Stomach (tissue), 9 donors: ENCODE measurements around the gene NOVA2. TPM values are rescaled to one million over a fixed set of nuclear protein-coding genes. Genes with fewer than 3 reads are reported as not detected.

ENCODE experiments used
- DNase-seq, 2 donors: peaks; one replicate each; pipeline versions ENCODE4 v3.0.0 to v3.0.0-alpha.2; 2013 to 2019
- H3K27ac ChIP-seq, 5 donors: fragments of 200-600 bp in 4 of 5; sonication (generic) in 4 of 5; one replicate each; pipeline ENCODE4 v1.5.1; 2013 to 2019; ENCODE audit warnings: mild to moderate bottlenecking in 1 of 5, moderate library complexity in 1 of 5
- H3K27me3 ChIP-seq, 3 donors: fragments of 200-600 bp; sonication (generic); one replicate each; pipeline ENCODE4 v1.5.1; 2017 to 2019; ENCODE audit warnings: mixed run types in 1 of 3
- H3K36me3 ChIP-seq, 4 donors: fragments of 200-600 bp; sonication (generic); 1 replicate in 3 of 4; 2 replicates in 1 of 4; pipeline ENCODE4 v1.5.1; 2016 to 2019
- H3K4me1 ChIP-seq, 4 donors: fragments of 200-600 bp; sonication (generic); one replicate each; pipeline ENCODE4 v1.5.1; 2016 to 2019
- H3K4me3 ChIP-seq, 4 donors: fragments of 200-600 bp; sonication (generic) in 3 of 4; one replicate each; pipeline ENCODE4 v1.5.1; 2016 to 2019; ENCODE audit warnings: mild to moderate bottlenecking in 1 of 4
- H3K9me3 ChIP-seq, 4 donors: fragments of 200-600 bp; sonication (generic); one replicate each; pipeline ENCODE4 v1.5.1; 2016 to 2019
- CTCF ChIP-seq, 7 experiments: fragments of 450-650 bp in 4 of 7; fragments of 200-600 bp in 3 of 7; sonication (generic) in 3 of 7; IDR thresholded peaks; one replicate each; pipeline ENCODE4 v1.5.1; 2016 to 2019; ENCODE audit warnings: antibody characterized with exemption in 7 of 7, control low read depth in 2 of 7, mild to moderate bottlenecking in 1 of 7
- EP300 ChIP-seq: sonication (generic); formaldehyde crosslinking; IDR thresholded peaks from one replicate; pipeline ENCODE4 v1.6.1; 2017; ENCODE audit warnings: antibody characterized with exemption
- POLR2A ChIP-seq, 4 donors: fragments of 450-650 bp; IDR thresholded peaks; one replicate each; pipeline ENCODE4 v1.6.1; 2016; ENCODE audit warnings: antibody characterized with exemption in 4 of 4, control low read depth in 2 of 4, mild to moderate bottlenecking in 1 of 4, moderate library complexity in 1 of 4
- POLR2AphosphoS5 ChIP-seq, 3 donors: sonication (generic); formaldehyde crosslinking; IDR thresholded peaks; one replicate each; pipeline ENCODE4 v1.6.1; 2016; ENCODE audit warnings: antibody characterized with exemption in 3 of 3
- WGBS, 5 donors: extraction: QIAGEN DNeasy Blood & Tissue Kit in 3 of 5; methylation state at CpG; one replicate each; pipeline versions ENCODE4 v1.1.5 to v1.1.7; 2013 to 2018; 5-methylcytosine and 5-hydroxymethylcytosine counted together
- intact Hi-C: fragments of 100-400 bp; cut with DNase I; formaldehyde crosslinking; loops from one replicate; pipeline ENCODE4 v1.15.1; 2023; ENCODE audit warnings: low total_unique reads
- polyA plus RNA-seq, 3 donors: library from polyadenylated mRNA; stranded (reverse); fragments of 200-250 nt; gene quantifications; one replicate each; pipeline ENCODE4 v1.2.3, GENCODE V29; 2013
- total RNA-seq, 5 donors: library from RNA; depleted of rRNA; stranded (reverse); fragments of >200 nt; gene quantifications; one replicate each; pipeline versions ENCODE4 v1.1.0 to v1.2.3, GENCODE V29; 2014 to 2016
- donor health status: healthy with polysubstance abuse.
- donor health status: Bipolar disorder and iron deficiency.
- donor health status: healthy.

NOVA2 gene
- total and polyA plus RNA-seq, 8 donors = 0.38 to 10.7 (median 1.3) TPM; not detected in 2

GRCh38 chr19:45990113-45990728 lies 16.6 kb upstream of the NOVA2 start:
- peaks cover 0 to 25% (median 5%) of the 10 kb centered on the region in 3 donors for H3K27me3 ChIP-seq
- TF ChIP-seq EP300 = no peak
- no peak for TF ChIP-seq POLR2A (IDR thresholded peaks at IDR 0.05)
- no peak for TF ChIP-seq CTCF (IDR thresholded peaks at IDR 0.05)
- no peak for TF ChIP-seq POLR2AphosphoS5 (IDR thresholded peaks at IDR 0.05)
- H3K36me3 ChIP-seq = no peaks in the 10 kb centered on the region
- intact Hi-C loops = no loop called here
- no peak for DNase-seq
- no peak overlapping the region for H3K4me3 ChIP-seq
- peaks cover 0 to 6% (median 3%) of the 10 kb centered on the region in 4 donors for H3K4me1 ChIP-seq
- H3K27ac ChIP-seq = no peak overlapping the region
- H3K9me3 ChIP-seq = no peaks in the 10 kb centered on the region
- 82 to 90% (median 87%) methylated on average over 12 of the region's 12 CpGs for WGBS, 5 donors

- no peak for DNase-seq
- Histone ChIP-seq H3K4me3 (no peak overlapping the region), H3K9me3 (no peaks in the 10 kb centered on the region), H3K27ac (no peak overlapping the region), H3K4me1 (no peaks in the 10 kb centered on the region), H3K36me3 (no peaks in the 10 kb centered on the region), H3K27me3 (peaks cover 0 to 56% (median 5%) of the 10 kb centered on the region in 3 donors)
- intact Hi-C loops = no loop called here
- TF ChIP-seq EP300 = no peak
- TF ChIP-seq POLR2A (IDR thresholded peaks at IDR 0.05) = no peak
- no peak for TF ChIP-seq POLR2AphosphoS5 (IDR thresholded peaks at IDR 0.05)
- TF ChIP-seq CTCF (IDR thresholded peaks at IDR 0.05) = no peak
- WGBS, 5 donors = 77 to 89% (median 78%) methylated on average over 7 of the region's 7 CpGs
Observed at GRCh38 chr19:45985321-45985720, 11.7 kb upstream of the NOVA2 start.

GRCh38 chr19:45981350-45981749 lies 7.7 kb upstream of the NOVA2 start:
- Histone ChIP-seq H3K9me3 (no peaks in the 10 kb centered on the region), H3K4me3 (no peak overlapping the region), H3K4me1 (no peaks in the 10 kb centered on the region), H3K36me3 (no peaks in the 10 kb centered on the region), H3K27ac (no peak overlapping the region), H3K27me3 (peaks cover 0 to 56% (median 2%) of the 10 kb centered on the region in 3 donors)
- no peak for TF ChIP-seq CTCF (IDR thresholded peaks at IDR 0.05)
- TF ChIP-seq EP300 = no peak
- TF ChIP-seq POLR2A (IDR thresholded peaks at IDR 0.05) = no peak
- no peak for TF ChIP-seq POLR2AphosphoS5 (IDR thresholded peaks at IDR 0.05)
- WGBS, 5 donors = 38 to 55% (median 48%) methylated on average over 2 of the region's 2 CpGs
- intact Hi-C loops = no loop called here
- DNase-seq = no peak

GRCh38 chr19:45978156-45978555 lies 4.5 kb upstream of the NOVA2 start:
- H3K27ac ChIP-seq = no peak overlapping the region

More at GRCh38 chr19:45978156-45978555, 4.5 kb upstream of the NOVA2 start:
- no peak for DNase-seq
- 71 to 87% (median 74%) methylated on average over 7 of the region's 7 CpGs for WGBS, 5 donors
- Histone ChIP-seq H3K4me1 (peaks cover 0 to 7% (median 3%) of the 10 kb centered on the region in 4 donors), H3K9me3 (peaks cover 0 to 4% (median 0%) of the 10 kb centered on the region in 4 donors), H3K27me3 (peaks cover 5 to 72% (median 31%) of the 10 kb centered on the region in 3 donors), H3K36me3 (no peaks in the 10 kb centered on the region), H3K4me3 (no peak overlapping the region)
- TF ChIP-seq POLR2AphosphoS5 (IDR thresholded peaks at IDR 0.05) (no peak), CTCF (IDR thresholded peaks at IDR 0.05) (no peak), EP300 (no peak), POLR2A (IDR thresholded peaks at IDR 0.05) (no peak)
- intact Hi-C loops = no loop called here
